ENCODE data around the gene PSMB7. TPM values are rescaled to one million over a fixed set of nuclear protein-coding genes. Genes with fewer than 3 reads are reported as not detected.
A peak's percentile ranks its signal among the peaks of the same experiment; 100 is the strongest.

The PSMB7 gene
- total RNA-seq, 6 experiments from 2014 or later = 220 to 267 (median 263) TPM

- H3K36me3 Mint-ChIP-seq (ENCODE audit: low read depth) = peaks cover 38% of the 10 kb centered on the region
- peak overlapping the region; percentile 98; the same call in 1 of the 2 replicates for H3K27ac Mint-ChIP-seq
- DNase-seq = no peak
- peaks cover 44% of the 10 kb centered on the region for H3K4me1 Mint-ChIP-seq (ENCODE audit: low read depth)
- H3K27me3 Mint-ChIP-seq (ENCODE audit: insufficient read depth) = peaks cover 7% of the 10 kb centered on the region
- no peak for TF ChIP-seq CTCF (IDR thresholded peaks at IDR 0.05)
- H3K4me3 Mint-ChIP-seq = peak overlapping the region; percentile 99
- peaks cover 4% of the 10 kb centered on the region for H3K9me3 Mint-ChIP-seq
Observed at GRCh38 chr9:124415852-124416484, 726 bp upstream of the PSMB7 start.

DNA sequence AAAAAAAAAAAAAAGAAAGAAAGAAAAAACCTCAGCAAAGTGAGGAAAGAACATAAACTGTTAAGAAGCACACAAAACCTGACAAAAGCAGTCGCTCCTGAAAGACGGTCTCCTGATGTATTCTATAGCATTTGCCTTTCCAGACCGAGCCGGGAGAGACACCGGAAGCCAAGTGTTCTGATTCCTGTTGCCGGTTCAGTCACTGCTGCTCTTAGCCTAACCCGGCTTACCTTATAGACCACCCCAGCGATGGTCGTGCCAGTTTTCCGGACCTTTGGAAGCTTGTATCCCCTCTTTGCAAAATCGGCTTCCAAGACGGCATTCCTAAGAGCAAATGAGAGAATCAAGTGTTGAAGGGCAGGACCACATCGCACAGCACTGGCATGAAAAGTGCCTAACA lies 630 bp downstream of the PSMB7 start:
- Mint-ChIP-seq H3K27me3 (ENCODE audit: insufficient read depth) (peaks cover 7% of the 10 kb centered on the region), H3K4me1 (ENCODE audit: low read depth) (peaks cover 54% of the 10 kb centered on the region), H3K4me3 (peak overlapping the region; percentile 99), H3K9me3 (peaks cover 4% of the 10 kb centered on the region), H3K27ac (peak overlapping the region; percentile 98), H3K36me3 (ENCODE audit: low read depth) (peaks cover 46% of the 10 kb centered on the region)
- no peak for DNase-seq
- TF ChIP-seq CTCF (IDR thresholded peaks at IDR 0.05) = no peak

DNA sequence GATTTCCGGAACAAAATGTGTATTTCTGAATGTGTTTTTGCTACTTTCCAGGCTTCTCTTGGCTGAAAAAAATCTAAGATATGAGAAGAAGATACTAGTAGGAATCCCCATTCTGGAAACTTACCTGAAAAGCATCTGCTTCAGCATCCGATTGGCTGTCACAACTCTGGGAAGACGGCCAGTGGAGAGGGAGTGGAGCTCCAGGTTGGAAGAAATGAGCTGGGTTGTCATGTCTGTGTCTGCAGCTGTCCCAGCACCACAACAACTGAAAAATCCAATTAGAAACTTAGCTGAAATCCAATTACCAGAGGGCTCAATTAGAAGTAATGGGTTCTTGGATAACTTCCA lies 3.0 kb downstream of the PSMB7 start:
- Mint-ChIP-seq H3K9me3 (peaks cover 4% of the 10 kb centered on the region), H3K36me3 (ENCODE audit: low read depth) (peaks cover 50% of the 10 kb centered on the region), H3K27ac (peak overlapping the region; percentile 96), H3K4me1 (ENCODE audit: low read depth) (peaks cover 68% of the 10 kb centered on the region), H3K4me3 (peak overlapping the region; percentile 99), H3K27me3 (ENCODE audit: insufficient read depth) (no peaks in the 10 kb centered on the region; the same call in 1 of the 2 replicates)
- no peak for DNase-seq
- no peak for TF ChIP-seq CTCF (IDR thresholded peaks at IDR 0.05)

DNA sequence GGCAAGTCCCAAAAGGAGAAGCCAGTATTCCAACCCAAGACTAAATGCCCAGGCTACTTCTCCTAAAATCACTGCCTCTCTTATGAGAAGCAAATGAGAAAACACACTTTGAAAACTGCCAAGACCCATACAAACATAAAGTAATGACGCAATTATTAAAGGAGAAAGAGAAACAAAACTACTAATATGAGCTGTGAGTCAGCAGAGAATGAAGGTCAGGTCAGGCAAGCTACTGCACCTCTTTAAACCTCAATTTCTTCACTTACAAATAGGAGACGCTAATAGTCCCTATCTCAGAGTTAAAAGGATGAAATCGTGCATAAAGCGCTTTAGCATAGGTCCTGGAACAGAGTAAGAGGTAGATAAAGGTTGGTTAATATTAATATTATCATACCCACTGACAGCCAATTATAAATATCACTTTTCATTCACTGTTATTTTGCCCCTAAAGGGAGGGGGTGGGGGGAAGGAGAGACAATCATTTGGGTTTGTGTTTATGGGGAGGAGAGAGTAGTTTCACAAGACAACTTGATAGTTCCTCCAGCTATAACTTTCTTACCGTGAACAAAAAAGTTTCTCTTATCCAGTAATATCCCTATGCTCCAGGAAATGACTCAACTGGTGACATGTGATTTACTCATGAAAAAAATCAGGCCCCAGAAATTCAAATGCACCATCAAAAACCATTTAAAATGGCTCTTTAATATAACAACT lies 3.6 kb downstream of the PSMB7 start:
- Mint-ChIP-seq H3K4me1 (ENCODE audit: low read depth) (peaks cover 68% of the 10 kb centered on the region), H3K27me3 (ENCODE audit: insufficient read depth) (no peaks in the 10 kb centered on the region; the same call in 1 of the 2 replicates), H3K4me3 (peak overlapping the region; percentile 99), H3K9me3 (peaks cover 4% of the 10 kb centered on the region), H3K27ac (peak overlapping the region; percentile 96), H3K36me3 (ENCODE audit: low read depth) (peaks cover 52% of the 10 kb centered on the region)
- TF ChIP-seq CTCF (IDR thresholded peaks at IDR 0.05) = no peak
- peak; percentile 74 for DNase-seq

DNA sequence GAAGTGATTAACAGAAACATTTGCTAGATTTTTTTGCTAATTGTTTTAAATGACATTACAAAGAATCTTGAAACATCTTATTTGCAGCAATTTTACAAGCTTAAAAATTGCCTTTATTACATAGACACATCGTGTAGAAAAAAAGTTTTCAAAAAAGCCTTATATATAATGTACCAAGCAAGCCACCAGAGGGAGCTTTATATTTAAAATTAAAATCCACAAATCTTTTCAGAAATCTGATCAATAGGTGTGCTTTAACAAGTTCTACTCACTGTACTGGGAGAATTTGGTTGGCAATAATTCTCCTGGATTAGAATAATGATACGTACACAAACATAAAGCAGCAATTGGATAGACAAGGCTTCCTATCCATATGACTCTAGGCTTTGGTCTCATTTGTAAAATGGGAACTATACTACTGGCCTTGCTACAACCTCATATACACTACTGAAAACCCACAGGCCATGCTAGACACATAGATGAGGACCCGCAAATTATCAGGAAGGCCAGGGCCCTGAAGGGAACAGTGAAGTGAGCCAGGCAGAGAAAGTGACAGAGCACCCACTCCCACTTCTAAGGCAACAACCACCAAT lies 4.8 kb downstream of the PSMB7 start:
- Mint-ChIP-seq H3K27me3 (ENCODE audit: insufficient read depth) (no peaks in the 10 kb centered on the region), H3K4me3 (peak overlapping the region; percentile 53; the same call in 1 of the 2 replicates), H3K27ac (peak overlapping the region; percentile 87), H3K9me3 (peaks cover 1% of the 10 kb centered on the region), H3K36me3 (ENCODE audit: low read depth) (peaks cover 56% of the 10 kb centered on the region), H3K4me1 (ENCODE audit: low read depth) (peaks cover 65% of the 10 kb centered on the region)
- TF ChIP-seq CTCF (IDR thresholded peaks at IDR 0.05) = peak; percentile 80
- DNase-seq = no peak
